HG02981 (cell line): Measurements from ENCODE around the gene FAM234A.

Experiments used
- ATAC-seq: cut with Tn5 transposase; IDR thresholded peaks from one replicate; pipeline ENCODE4 v1.9.1; 2021; ENCODE audit warnings: mild to moderate bottlenecking, moderate library complexity; ENCODE audit not compliant: unreplicated experiment

FAM234A gene

DNA sequence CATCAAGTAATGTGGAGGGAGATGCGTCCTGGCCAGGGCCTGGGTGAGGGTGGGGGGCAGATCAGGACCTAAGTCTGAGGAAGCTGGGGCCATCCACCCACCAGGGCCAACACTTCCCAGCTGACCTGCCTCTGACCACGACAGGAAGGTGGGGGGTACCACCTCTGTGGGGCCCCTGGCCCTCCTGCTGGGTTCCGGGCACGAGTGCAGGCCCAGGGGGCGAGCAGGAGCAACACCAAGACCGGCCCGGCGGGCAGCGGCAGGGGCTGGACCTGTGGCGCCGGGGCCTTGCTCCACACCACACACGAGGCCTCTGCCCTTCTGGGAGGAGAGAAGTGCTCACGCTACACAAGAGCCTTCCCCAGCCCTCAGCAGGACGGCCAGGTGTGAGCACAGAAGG is 61.7 kb downstream of the FAM234A start:
- no peak for ATAC-seq

DNA sequence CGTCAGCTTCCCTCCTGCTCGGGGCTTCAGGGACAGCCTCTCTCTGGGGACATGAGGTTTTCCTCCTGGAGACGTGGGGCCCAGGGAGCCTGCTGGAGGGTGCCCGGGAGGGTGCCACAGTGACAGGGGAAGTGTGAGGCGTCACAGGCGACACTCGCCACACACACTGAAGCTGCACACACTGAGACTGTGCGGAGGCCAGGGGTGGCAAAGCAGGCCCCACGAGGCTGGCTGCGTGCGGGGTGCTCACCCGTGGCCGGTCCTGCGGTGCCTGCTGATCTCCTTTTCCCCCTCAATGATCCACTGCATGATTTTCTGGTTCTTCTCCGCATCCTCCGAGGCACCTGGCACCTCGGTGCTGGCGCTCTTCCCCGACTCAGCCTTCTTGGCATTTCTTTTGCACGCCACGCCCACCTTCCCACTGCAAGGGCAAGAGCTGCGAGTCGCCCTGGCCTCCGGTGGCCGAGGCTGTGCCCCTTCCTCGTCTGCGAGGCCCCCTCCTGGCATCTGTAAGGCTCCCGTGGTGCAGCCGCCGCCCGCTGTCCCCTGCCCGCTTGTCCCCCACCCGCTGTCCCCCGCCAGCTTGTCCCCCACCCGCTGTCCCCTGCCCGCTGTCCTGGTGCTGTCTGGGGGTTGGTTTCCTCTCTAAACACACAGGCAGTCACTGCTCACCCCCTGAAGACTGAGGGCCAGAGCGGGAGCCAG is 62.3 kb downstream of the FAM234A start:
- ATAC-seq: no peak

DNA sequence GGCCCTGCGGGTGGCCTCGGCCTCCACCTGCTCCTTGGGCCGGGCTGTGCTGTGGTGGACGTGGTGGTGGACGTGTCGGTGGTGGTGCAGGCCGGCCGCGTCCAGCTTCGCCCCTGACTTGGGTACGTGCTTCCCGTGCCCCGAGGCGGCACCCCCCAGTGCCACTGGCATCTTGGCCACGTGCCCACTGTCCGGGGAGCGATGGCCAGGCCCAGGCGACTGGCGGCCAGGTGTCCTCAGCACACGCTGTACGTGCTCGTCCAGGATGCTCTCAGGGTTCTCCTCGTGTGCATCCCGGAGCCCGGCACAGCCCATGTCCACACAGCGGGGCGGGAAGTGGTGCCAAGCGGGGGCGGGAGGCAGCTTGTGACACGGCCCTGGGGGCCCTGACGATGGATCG is 63.2 kb downstream of the FAM234A start:
- ATAC-seq: no peak

DNA sequence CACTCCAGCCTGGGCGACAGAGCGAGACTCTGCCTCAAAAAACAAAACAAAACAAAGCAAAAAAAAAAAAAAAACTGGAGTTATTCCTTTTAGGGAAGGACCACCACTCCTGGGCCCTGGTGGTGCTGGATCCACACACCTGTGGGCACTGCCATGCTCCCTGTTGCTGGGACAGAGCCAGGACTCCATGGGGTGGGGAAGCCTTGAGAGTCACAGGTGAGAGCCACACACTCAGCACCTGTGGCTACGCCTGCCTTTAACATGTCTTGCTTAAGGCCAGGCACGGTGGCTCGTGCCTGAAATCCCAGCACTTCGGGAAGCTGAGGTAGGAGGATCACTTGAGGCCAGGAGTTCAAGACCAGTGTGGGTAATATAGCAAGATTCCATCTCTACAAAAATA is 66.6 kb downstream of the FAM234A start:
- no peak for ATAC-seq

DNA sequence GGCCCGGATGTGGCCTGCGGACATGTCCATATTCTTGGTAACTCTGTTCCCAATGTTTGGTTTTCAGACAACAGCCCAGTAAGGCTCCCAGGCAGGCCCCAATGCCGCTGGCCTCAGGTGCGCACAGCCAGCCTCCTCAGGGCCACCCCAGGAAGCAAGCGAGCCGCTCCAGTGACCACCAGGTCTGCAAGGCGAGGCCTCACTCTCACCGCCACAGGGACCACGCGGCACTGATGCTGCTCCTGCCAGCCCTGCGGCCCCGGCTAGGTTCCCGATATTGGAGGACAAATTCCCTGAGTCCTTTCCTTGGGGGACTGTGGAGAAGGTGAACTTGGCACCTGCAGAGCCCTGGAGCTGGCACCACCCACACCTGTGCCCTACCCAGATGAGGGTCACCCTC is 67.3 kb downstream of the FAM234A start:
- no peak for ATAC-seq

DNA sequence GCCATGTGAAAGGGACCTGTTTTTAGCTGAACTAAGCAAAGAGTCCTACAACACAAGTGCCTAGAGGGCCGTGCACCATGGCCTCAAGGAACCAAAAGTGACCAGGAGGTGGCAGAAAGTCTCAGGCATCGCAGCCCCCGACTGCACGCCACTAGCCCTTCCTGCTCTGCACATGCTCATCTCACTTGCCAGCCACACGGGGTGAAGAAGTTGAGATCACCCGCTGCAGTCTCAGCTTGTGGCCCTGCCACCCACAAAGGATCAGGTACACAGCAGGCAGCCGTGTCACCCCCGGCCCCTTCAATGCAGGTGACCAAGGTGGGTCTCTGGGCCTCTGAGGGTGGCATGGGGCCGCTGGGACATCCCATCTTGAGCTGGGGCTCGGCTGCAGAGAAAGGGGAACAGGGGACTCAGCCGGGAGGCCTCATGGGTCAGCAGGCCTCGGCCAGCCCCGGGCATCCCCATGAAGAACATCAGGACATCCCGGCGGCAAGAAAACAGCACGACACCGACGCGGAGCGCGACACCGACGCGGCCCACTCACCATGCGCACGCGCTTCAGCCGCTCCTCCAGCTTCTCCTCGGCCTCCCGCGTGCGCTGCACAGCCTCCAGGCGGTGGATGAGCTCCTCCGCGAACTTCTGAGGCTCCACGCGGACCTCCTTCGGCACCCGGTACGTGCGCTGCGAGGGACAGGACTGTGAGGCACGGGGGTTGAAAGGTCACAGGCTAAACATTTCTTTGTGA is 69.3 kb downstream of the FAM234A start:
- ATAC-seq: no peak

DNA sequence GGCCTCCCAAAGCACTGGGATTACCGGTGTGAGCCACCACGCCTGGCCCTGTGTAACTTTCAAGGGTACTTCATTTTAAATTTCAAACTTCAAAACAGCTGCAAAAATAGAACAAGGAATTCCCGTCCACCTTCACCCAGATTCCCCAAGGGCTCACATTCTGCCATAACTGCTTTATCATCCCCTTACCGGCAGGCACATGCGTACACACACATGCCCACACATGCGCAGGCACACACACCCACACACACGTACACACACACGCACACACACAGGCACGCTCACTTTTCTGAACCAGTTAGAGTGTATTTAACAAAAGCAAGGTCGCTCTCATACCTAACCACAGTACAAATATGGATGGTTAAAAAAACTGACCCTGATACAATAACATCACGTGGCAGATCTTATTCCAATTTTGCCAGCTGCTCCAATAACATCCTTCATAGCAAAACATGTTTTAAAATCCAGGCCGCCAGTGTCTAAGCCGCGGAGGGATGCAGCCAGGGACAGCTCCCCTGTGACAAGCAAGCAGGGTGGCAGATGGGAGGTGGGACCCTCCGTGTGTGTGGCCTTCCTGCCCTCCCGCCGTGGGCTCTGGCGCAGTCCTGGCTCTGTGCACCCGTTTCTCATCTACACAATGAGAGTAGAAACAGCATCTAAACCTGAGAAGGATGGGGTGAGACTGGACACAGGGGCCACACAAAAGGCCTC is 71.5 kb downstream of the FAM234A start:
- ATAC-seq: no peak

DNA sequence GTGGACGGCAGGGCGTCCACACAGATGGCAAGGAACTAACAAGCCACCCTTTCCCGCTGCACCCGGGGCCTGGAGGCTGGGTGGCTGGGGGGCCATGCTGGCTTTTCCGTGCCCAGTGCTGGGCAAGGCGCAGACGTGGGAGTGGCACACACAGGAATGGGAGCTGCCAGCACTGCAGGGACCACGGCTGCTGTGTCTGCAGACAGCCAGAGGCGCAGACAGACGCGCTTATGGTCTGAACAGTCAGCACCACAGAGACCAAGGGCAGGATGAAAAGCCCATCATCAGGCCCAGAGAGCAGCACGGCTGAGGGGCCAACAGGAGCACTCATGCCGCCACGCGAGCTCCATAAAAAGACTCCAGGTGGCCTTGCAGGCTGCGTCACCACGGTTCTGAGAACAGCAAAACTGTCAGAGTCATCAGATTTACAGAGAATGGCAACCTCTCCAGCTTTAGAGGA is 72.3 kb downstream of the FAM234A start:
- no peak for ATAC-seq

DNA sequence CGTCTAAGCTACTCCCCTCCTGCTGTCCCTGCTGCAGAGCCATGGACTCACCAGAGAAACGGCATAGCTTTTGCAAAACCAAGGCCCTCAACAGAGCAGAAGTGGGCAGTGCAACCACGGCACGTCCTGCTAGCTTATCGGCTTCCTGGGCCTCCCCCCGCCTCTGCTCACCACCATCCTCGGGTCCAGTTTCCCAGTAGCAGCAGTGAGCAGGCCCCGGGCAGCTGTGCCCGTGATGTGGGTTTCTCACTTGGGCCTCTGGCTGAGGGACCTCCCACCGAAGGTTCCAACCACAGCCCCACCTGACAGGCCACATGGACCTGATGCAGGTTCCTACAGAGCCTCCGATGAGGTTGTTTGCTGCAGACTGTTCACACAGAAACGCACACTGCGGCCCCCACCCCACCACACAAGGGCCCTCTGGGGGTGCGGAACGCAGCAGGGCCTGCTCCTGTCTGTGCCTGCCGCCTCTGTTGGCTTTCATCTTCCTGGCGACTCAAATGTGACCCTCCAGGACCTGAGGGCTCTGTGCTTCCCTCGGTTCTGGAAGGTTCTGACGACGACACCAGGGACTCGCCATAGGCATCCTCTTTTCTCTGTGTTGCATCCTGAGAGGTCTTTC is 73.2 kb downstream of the FAM234A start:
- ATAC-seq: no peak

DNA sequence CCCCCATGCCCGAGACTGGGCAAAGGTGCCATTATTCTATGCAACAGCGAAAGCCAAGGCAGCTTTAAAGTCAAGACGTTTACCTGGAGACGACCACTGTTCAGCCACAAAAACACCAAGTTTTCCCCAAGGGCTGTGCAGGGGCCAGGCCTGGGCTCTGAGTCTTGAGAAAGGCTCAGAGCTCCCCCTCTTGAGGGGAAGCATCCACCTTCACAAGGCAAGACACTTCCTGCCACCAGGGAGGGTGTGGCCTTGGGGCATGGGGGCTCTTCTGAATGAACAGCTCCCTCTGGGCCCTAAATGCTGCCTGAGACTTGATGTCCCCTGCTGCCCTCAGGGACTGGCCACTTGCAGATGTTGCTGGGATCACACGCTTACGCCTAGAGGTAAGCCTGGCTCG is 74.9 kb downstream of the FAM234A start:
- ATAC-seq: no peak

DNA sequence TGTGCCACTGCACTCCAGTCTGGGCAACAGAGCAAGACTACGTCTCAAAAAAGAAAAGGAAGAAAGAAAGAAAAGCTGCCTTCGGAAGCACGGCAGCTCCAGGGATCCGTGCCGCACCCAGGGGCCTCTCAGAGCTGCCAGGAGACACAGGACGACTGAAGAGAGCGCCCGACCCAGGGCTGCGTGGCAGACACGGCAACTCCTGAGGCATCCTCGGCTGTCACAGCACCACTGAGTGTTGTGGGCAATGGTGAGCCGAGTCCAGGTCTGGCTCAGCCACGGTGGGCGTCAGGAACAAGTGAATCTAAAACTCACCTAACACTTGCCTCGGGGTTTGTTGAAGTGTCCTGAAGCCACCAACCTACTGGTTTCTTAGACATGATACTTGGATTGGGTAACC is 77.1 kb downstream of the FAM234A start:
- no peak for ATAC-seq

DNA sequence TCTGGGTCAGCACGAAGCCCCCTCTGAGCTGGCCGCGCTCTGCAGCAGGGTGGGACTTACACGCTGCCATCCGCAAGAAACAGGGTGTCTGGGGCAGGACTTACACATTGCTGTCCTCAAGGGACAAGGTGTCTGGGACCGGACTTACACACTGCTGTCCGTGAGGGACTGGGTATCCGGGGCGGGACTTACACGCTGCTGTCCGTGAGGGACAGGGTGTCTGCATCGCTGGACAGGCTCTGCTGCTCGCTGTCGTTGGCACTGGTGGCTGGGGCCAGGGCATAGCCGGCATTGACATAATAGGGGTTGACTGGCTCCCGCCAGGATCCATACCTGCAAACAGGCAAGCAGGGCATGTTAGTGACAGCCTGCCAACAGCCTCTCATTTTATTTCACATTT is 79.7 kb downstream of the FAM234A start:
- ATAC-seq: no peak

DNA sequence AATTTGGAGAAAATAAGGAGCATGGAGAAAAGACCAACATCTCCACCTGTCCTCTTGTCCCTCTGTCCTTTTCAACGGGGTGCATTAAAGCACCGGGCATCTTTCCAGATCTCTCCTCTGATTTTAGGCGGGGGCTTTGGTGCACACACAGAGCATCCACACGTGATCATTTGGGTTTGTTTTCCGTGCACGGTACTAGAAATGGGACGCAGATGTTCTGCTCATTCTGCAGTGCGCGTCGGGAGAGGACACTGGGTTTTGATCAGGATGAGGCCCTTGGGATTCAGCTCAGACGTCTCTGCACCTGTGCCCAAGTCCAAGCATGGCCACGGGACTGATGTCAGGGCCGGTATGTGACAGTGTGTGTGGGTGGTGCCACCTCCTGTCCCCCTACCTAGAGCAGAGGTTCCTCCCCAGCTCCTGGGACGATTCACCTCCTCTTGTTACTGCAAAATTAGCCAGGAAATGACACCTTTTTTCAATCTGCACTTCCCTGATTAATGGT is 80.2 kb downstream of the FAM234A start:
- no peak for ATAC-seq
